ENCODE measurements around the gene KRTAP12-3. TPM values are rescaled to one million over a fixed set of nuclear protein-coding genes. Genes with fewer than 3 reads are reported as not detected.
"Not testable (repeated sequence)": the region's sequence is repeated elsewhere in the genome, so short reads cannot be mapped to it uniquely, and the experiment has no call there.

KRTAP12-3 gene
- total RNA-seq, 3 donors from 2014 or later (not counting 1 experiment from before 2014, with no cell fraction given): 1.0 to 1.1 TPM; not detected in 1

GRCh38 chr21:44695184-44695583 is 37.5 kb downstream of the KRTAP12-3 start:
- peaks cover 0 to 17% of the 10 kb centered on the region in 2 donors for H3K4me1 Mint-ChIP-seq
- DNase-seq: no peak
- H3K27ac Mint-ChIP-seq: no peak overlapping the region
- no peak for TF ChIP-seq CTCF (IDR thresholded peaks at IDR 0.05)
- H3K27me3 ChIP-seq (ENCODE audit: control insufficient read depth, insufficient read depth, low read length): peaks cover 15% of the 10 kb centered on the region
- peaks cover 12% of the 10 kb centered on the region for H3K36me3 Mint-ChIP-seq
- H3K4me3 ChIP-seq (ENCODE audit: low read length): no peak overlapping the region
- no peaks in the 10 kb centered on the region for H3K4me1 ChIP-seq (ENCODE audit: control insufficient read depth, insufficient read depth, low read length)
- intact Hi-C loops (cut with micrococcal nuclease): no loop called here
- H3K27ac ChIP-seq (ENCODE audit: low read length): no peak overlapping the region
- H3K36me3 ChIP-seq (ENCODE audit: control insufficient read depth, insufficient read depth, low read length): no peaks in the 10 kb centered on the region
- no peak for ATAC-seq
- H3K4me3 Mint-ChIP-seq: no peak overlapping the region
- no peaks in the 10 kb centered on the region for H3K9me3 ChIP-seq (ENCODE audit: control insufficient read depth, insufficient read depth, low read length)
- H3K9me3 Mint-ChIP-seq: peaks cover 0 to 6% of the 10 kb centered on the region in 2 donors
- 76% methylated on average over 8 of the region's 8 CpGs for WGBS (ENCODE audit: insufficient coverage)
- peaks cover 45 to 73% of the 10 kb centered on the region in 2 donors for H3K27me3 Mint-ChIP-seq (ENCODE audit: low read depth in 2 of 2)

- Mint-ChIP-seq H3K9me3 (peaks cover 0 to 6% of the 10 kb centered on the region in 2 donors), H3K27me3 (ENCODE audit: low read depth in 2 of 2) (peaks cover 43 to 73% of the 10 kb centered on the region in 2 donors), H3K36me3 (peaks cover 12% of the 10 kb centered on the region), H3K4me3 (no peak overlapping the region), H3K4me1 (peaks cover 0 to 17% of the 10 kb centered on the region in 2 donors), H3K27ac (no peak overlapping the region)
- TF ChIP-seq CTCF (IDR thresholded peaks at IDR 0.05): no peak
- H3K27ac ChIP-seq (ENCODE audit: low read length): no peak overlapping the region
- ATAC-seq (no peak), DNase-seq (no peak)
- intact Hi-C loops (cut with micrococcal nuclease): no loop called here
- no peaks in the 10 kb centered on the region for H3K9me3 ChIP-seq (ENCODE audit: control insufficient read depth, insufficient read depth, low read length)
- no peak overlapping the region for H3K4me3 ChIP-seq (ENCODE audit: low read length)
- H3K36me3 ChIP-seq (ENCODE audit: control insufficient read depth, insufficient read depth, low read length): no peaks in the 10 kb centered on the region
- H3K27me3 ChIP-seq (ENCODE audit: control insufficient read depth, insufficient read depth, low read length): peaks cover 15% of the 10 kb centered on the region
- no peaks in the 10 kb centered on the region for H3K4me1 ChIP-seq (ENCODE audit: control insufficient read depth, insufficient read depth, low read length)
- 87% methylated on average over 8 of the region's 8 CpGs for WGBS (ENCODE audit: insufficient coverage)
Observed at GRCh38 chr21:44695641-44696040, 37.9 kb downstream of the KRTAP12-3 start.

GRCh38 chr21:44696572-44696971 is 38.8 kb downstream of the KRTAP12-3 start:
- peaks cover 12% of the 10 kb centered on the region for H3K36me3 Mint-ChIP-seq
- WGBS (ENCODE audit: insufficient coverage): 83% methylated on average over 10 of the region's 10 CpGs
- no peak for TF ChIP-seq CTCF (IDR thresholded peaks at IDR 0.05)

GRCh38 chr21:44697172-44697810 is 39.6 kb downstream of the KRTAP12-3 start, which contains the start of gene KRTAP10-12:
TSS of gene KRTAP10-12 (plus strand) at chr21:44697172. CDS start at chr21:44697202, 30 bp downstream.
- ATAC-seq; H3K27ac Mint-ChIP-seq; H3K36me3 ChIP-seq (ENCODE audit: control insufficient read depth, insufficient read depth, low read length); H3K9me3 ChIP-seq (ENCODE audit: control insufficient read depth, insufficient read depth, low read length); H3K27ac ChIP-seq (ENCODE audit: low read length); DNase-seq; H3K4me3 ChIP-seq (ENCODE audit: low read length); H3K4me3 Mint-ChIP-seq; H3K4me1 ChIP-seq (ENCODE audit: control insufficient read depth, insufficient read depth, low read length); intact Hi-C loops (cut with micrococcal nuclease); H3K9me3 Mint-ChIP-seq: not testable (repeated sequence)
- WGBS (ENCODE audit: insufficient coverage): 59% methylated on average over 17 of the region's 21 CpGs
- Mint-ChIP-seq H3K36me3 (peaks cover 10% of the 10 kb centered on the region), H3K4me1 (peaks cover 0 to 17% of the 10 kb centered on the region in 2 donors), H3K27me3 (ENCODE audit: low read depth in 2 of 2) (peaks cover 52 to 74% of the 10 kb centered on the region in 2 donors)
- H3K27me3 ChIP-seq (ENCODE audit: control insufficient read depth, insufficient read depth, low read length): peaks cover 25% of the 10 kb centered on the region

More at GRCh38 chr21:44696572-44696971, 38.8 kb downstream of the KRTAP12-3 start:
- H3K9me3 Mint-ChIP-seq: peaks cover 0 to 6% of the 10 kb centered on the region in 2 donors
- H3K4me1 ChIP-seq (ENCODE audit: control insufficient read depth, insufficient read depth, low read length): no peaks in the 10 kb centered on the region
- H3K36me3 ChIP-seq (ENCODE audit: control insufficient read depth, insufficient read depth, low read length): no peaks in the 10 kb centered on the region
- no peak overlapping the region for H3K4me3 Mint-ChIP-seq
- peaks cover 0 to 17% of the 10 kb centered on the region in 2 donors for H3K4me1 Mint-ChIP-seq
- H3K4me3 ChIP-seq (ENCODE audit: low read length): no peak overlapping the region
- H3K27ac ChIP-seq (ENCODE audit: low read length): no peak overlapping the region
- no peak for DNase-seq
- H3K27ac Mint-ChIP-seq: no peak overlapping the region
- intact Hi-C loops (cut with micrococcal nuclease): no loop called here
- H3K9me3 ChIP-seq (ENCODE audit: control insufficient read depth, insufficient read depth, low read length): no peaks in the 10 kb centered on the region
- ATAC-seq: no peak
- peaks cover 45 to 75% of the 10 kb centered on the region in 2 donors for H3K27me3 Mint-ChIP-seq (ENCODE audit: low read depth in 2 of 2)
- H3K27me3 ChIP-seq (ENCODE audit: control insufficient read depth, insufficient read depth, low read length): peaks cover 22% of the 10 kb centered on the region
